Activated T-cell treated with anti-CD3 and anti-CD28 coated beads for 24 hours (primary cell): Measurements from ENCODE around the gene SPRR4.

Source experiments
- DNase-seq: peaks from one replicate; pipeline ENCODE4 v3.0.0-alpha.2; 2020; ENCODE audit warnings: low read depth

The SPRR4 gene, protein sequence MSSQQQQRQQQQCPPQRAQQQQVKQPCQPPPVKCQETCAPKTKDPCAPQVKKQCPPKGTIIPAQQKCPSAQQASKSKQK

GRCh38 chr1:152970495-152970894 lies at the start of gene SPRR4:
TSS of gene SPRR4 (plus strand) at chr1:152970648. CDS start at chr1:152971891, 1,243 bp downstream.
- no peak for DNase-seq

DNA sequence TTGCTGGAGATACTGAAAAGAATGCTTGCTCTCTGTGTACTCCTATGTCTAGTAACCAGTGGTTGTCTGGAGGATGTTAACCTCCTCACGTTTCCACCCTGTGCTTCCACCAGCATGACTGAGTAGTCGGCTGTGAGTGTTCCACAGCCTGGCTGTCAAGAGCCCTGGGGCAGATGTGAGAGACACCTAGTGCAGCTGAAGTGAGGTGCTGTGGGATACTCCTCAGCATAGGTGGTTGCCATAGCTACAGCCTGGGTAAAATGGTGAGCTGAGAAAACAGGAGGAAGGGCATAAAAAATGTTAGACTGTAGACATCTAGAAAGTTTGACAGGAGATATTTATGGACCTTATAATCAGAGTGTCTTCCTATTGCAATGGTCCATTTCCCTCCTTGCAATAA lies 46.3 kb upstream of the SPRR4 start:
- DNase-seq: no peak

DNA sequence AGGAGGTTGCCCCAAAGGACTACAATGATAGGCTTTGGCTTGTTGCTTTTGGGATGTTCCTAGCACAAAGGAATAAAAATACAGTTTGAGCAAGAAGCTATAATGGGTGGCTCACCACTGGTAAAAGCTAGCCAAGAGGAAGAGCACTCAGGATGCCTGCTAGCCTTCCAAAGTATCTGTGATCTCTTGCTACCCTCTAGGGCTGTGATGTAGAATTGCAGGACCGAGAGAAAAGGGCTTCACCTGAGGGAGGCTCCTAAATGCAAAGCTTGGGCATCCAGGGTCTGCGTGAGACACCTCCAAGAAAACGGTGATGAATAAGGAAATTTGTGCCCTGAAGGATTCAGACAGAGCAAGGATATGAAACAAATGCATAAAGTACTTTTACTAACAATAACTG lies 44.4 kb upstream of the SPRR4 start:
- DNase-seq: no peak

GRCh38 chr1:152928671-152929070 lies 41.8 kb upstream of the SPRR4 start:
- DNase-seq: no peak

GRCh38 chr1:152932170-152932811 lies 38.2 kb upstream of the SPRR4 start:
- no peak for DNase-seq

GRCh38 chr1:152933196-152933595 lies 37.3 kb upstream of the SPRR4 start:
- DNase-seq: no peak

DNA sequence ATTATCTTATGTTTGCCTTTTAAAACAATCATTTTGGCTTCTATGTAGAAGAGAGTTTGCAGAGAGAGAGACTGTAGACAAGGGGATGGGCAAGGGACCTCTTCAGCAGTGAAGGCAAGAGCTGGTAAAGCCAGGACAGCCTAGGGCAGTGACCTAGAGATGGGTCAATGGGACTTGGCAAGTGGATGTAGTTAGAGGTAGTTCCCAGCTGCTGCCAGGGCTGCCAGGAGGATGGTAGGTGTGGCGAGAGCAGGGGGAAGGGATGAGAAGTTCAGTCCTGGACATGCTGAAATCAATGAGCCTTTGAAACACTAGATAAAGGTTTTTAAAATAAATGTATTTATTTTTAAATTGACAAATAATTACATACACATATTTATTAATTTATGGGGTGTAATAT lies 29.8 kb upstream of the SPRR4 start:
- DNase-seq: no peak

GRCh38 chr1:152941037-152941711 lies 29.3 kb upstream of the SPRR4 start:
- no peak for DNase-seq

- DNase-seq: no peak
These were observed 28.3 kb upstream of the SPRR4 start for GRCh38 chr1:152942161-152942560.

- DNase-seq: no peak
These were observed 24.2 kb upstream of the SPRR4 start for GRCh38 chr1:152946248-152946647.

- DNase-seq: no peak
These were observed 23.7 kb upstream of the SPRR4 start, which contains the start of gene SPRR5 for GRCh38 chr1:152946651-152947256. TSS of gene SPRR5 (plus strand) at chr1:152947206. CDS start at chr1:152948555, 1,349 bp downstream.

DNA sequence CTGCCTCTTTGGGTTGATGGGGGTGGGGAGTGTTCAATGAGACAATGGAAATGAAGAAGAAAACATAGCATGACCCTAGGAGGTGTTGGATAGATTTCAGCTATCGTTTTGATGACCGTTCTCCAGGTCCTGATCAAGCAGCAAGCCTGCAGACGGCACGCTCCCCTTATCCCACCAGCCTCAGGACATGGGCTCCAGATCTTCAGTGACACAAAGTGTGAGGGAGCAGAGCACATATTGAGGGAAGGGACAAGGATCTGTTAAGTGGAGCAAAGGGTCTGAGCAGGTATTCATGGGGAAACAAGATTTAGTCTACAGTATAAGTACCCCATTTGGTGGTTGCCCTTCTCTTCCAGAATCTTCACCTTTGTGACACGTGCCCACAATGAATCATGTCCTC lies 18.7 kb upstream of the SPRR4 start:
- DNase-seq: no peak

DNA sequence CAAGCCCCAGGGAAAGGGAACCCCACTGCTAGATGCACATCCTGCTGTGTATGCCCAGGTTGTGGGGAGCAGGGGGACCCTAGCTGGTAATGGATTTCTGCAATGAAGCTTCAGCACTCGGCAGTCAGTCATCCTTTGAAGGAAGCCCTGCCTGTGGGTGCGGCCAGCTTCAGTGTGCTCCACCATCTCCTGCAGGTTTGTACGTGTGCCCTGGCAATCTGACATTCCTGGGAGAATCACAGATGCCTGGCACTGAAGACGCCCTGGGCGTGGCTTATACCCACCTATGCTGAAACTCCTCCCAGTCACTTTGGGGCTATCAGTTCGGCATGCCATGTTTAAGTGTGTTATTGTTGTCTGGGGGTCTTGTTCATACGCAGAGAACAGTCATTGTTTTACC lies 16.7 kb upstream of the SPRR4 start:
- no peak for DNase-seq

DNA sequence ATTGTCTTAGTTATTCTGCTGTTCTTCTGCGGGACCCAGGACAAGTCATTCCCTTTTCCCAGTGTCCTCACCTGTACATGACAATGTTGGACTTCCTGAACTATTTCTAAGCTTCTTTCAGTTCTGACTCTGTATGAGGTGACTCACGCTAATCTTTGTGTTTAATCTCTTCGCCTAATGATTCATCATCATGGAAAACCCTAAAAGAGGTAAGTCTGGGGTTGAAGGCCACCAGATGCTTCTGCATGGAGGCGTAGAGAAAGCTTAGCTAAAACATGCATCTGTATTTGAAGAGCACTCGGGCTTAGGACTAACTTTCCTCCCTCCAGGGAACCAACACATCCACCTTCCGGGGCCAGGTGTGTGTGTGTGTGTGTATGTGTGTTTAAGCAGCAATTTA lies 16.0 kb upstream of the SPRR4 start:
- no peak for DNase-seq

GRCh38 chr1:152957561-152957960 lies 12.9 kb upstream of the SPRR4 start:
- DNase-seq: no peak

GRCh38 chr1:152959273-152959672 lies 11.2 kb upstream of the SPRR4 start:
- no peak for DNase-seq

- no peak for DNase-seq
These were observed 10.5 kb upstream of the SPRR4 start for GRCh38 chr1:152959801-152960451.

- no peak for DNase-seq
These were observed 9.9 kb upstream of the SPRR4 start for GRCh38 chr1:152960452-152961044.

- no peak for DNase-seq
These were observed 9.1 kb upstream of the SPRR4 start for GRCh38 chr1:152961226-152961891.

- DNase-seq: no peak
These were observed 7.5 kb upstream of the SPRR4 start for GRCh38 chr1:152962876-152963415.

- DNase-seq: no peak
These were observed 5.9 kb upstream of the SPRR4 start for GRCh38 chr1:152964536-152964935.
